Esophagus (tissue), 2 donors: ENCODE measurements around the gene ZNF425. TPM values are rescaled to one million over a fixed set of nuclear protein-coding genes. Genes with fewer than 3 reads are reported as not detected.

ENCODE experiments used
- H3K27ac ChIP-seq, 2 donors: one replicate each; pipeline ENCODE4 v1.5.1; 2013; ENCODE audit warnings: low read depth in 2 of 2, mild to moderate bottlenecking in 2 of 2, inconsistent platforms in 1 of 2, low read length in 1 of 2, moderate library complexity in 1 of 2
- H3K27me3 ChIP-seq, 2 donors: one replicate each; pipeline ENCODE4 v1.6.1; 2013; ENCODE audit warnings: low read length in 2 of 2, control low read depth in 1 of 2, mild to moderate bottlenecking in 1 of 2; ENCODE audit not compliant: insufficient read depth in 2 of 2, control insufficient read depth in 1 of 2
- H3K36me3 ChIP-seq, 2 donors: one replicate each; pipeline ENCODE4 v1.6.1; 2013; ENCODE audit warnings: low read length in 1 of 2; ENCODE audit not compliant: control insufficient read depth in 2 of 2, insufficient read depth in 2 of 2
- H3K4me1 ChIP-seq, 2 donors: one replicate each; pipeline ENCODE4 v1.6.1; 2013; ENCODE audit warnings: low read length in 1 of 2; ENCODE audit not compliant: control insufficient read depth in 2 of 2, insufficient read depth in 2 of 2
- H3K4me3 ChIP-seq, 2 donors: one replicate each; pipeline ENCODE4 v1.5.1; 2013; ENCODE audit warnings: low read length in 2 of 2, mild to moderate bottlenecking in 2 of 2, low read depth in 1 of 2, moderate library complexity in 1 of 2
- H3K9me3 ChIP-seq, 2 donors: one replicate each; pipeline ENCODE4 v1.6.1; 2013; ENCODE audit warnings: mild to moderate bottlenecking in 2 of 2, low read depth in 1 of 2, low read length in 1 of 2, moderate library complexity in 1 of 2; ENCODE audit not compliant: control insufficient read depth in 2 of 2, insufficient read depth in 1 of 2
- WGBS, 2 donors: extraction: QIAGEN DNeasy Blood & Tissue Kit; methylation state at CpG; one replicate each; pipeline ENCODE4 v1.1.7; 2013; 5-methylcytosine and 5-hydroxymethylcytosine counted together
- polyA plus RNA-seq, 2 donors: library from polyadenylated mRNA; stranded (reverse); fragments of 200-250 nt; gene quantifications; one replicate each; pipeline ENCODE4 v1.2.3, GENCODE V29; 2013
- donor health status: healthy with polysubstance abuse.
- donor health status: Bipolar disorder and iron deficiency.

The ZNF425 gene
- polyA plus RNA-seq, 2 donors = 1.5 to 1.9 TPM

DNA sequence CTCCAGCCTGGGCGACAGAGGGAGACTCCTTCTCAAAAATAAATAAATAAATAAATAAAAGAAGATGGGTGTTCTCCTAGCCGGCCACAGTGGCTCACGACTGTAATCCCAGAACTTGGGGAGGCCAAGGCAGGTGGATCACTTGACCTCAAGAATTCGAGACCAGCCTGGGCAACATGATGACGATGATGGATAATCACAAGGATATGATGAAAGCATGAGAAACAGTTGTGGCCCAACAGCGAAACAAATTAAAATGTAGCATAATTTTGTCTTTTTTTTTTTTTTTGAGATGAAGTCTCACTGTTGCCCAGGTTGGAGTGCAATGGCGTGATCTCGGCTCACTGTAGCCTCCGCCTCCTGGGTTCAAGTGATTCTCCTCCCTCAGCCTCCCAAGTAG lies 48.5 kb downstream of the ZNF425 start:
- Histone ChIP-seq H3K36me3 (peaks cover 2 to 5% of the 10 kb centered on the region in 2 donors), H3K4me3 (no peak overlapping the region), H3K4me1 (peaks cover 0 to 2% of the 10 kb centered on the region in 2 donors), H3K27me3 (no peaks in the 10 kb centered on the region), H3K27ac (no peak overlapping the region), H3K9me3 (no peaks in the 10 kb centered on the region)
- WGBS, 2 donors = 87 to 89% methylated on average over 9 of the region's 9 CpGs

DNA sequence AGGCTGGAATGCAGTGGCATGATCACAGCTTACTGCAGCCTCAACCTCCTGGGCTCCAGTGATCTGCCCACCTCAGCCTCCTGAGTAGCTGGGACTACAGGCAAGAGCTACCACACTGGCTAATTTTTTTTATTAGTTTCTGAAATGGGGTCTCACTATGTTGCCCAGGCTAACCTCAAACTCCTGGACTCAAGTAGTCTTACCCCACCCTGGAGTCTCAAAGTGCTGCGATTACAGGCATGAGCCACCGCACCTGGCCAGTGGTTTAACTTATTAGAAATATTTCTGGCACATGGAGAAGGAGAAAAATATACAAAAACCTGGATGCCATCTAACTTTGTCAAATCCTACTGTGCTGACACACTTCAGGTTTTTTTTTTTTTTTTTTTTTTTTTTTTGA lies 50.8 kb downstream of the ZNF425 start:
- Histone ChIP-seq H3K4me3 (no peak overlapping the region), H3K27me3 (no peaks in the 10 kb centered on the region), H3K27ac (peak overlapping the region in 1 of 2 donors; percentile 58), H3K9me3 (no peaks in the 10 kb centered on the region), H3K4me1 (peaks cover 0 to 4% of the 10 kb centered on the region in 2 donors), H3K36me3 (peaks cover 12 to 23% of the 10 kb centered on the region in 2 donors)
- WGBS, 2 donors = 83 to 100% methylated on average over 2 of the region's 2 CpGs

DNA sequence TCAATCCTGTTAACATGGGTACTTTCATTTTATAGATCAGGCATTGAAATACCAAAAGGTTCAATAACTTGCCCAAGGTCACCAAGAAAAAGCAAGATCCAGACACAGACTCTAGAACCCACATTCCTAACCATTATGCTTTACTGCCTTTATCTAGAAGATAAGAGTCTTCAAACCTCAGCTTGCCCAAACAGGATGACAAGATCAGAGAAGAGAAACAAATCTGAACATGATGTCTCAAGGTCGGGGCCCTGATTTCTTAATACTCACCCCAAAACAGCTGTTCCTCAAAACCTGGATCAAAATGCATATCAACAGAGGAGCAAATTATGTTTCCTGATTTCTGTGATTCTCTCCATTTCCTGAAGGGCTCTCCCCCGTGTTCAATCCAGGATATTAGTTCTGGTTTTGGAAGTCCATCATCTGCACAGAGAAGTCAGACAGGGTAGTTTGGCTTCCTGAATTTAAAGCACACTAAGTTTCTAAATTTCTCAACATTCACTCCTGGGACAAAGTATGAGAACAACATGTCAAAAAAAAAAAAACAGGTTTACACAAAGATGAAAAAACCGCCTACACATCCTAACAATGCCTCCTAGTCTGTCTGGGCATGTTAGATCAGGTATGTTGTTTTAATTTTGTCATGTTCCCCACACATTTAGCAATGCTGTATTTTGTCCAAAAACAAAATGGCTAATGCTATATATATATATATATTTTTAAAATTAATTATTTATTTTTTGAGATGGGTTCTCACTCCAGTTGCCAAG lies 51.8 kb downstream of the ZNF425 start:
- 49 to 63% methylated on average over 3 of the region's 3 CpGs for WGBS, 2 donors

DNA sequence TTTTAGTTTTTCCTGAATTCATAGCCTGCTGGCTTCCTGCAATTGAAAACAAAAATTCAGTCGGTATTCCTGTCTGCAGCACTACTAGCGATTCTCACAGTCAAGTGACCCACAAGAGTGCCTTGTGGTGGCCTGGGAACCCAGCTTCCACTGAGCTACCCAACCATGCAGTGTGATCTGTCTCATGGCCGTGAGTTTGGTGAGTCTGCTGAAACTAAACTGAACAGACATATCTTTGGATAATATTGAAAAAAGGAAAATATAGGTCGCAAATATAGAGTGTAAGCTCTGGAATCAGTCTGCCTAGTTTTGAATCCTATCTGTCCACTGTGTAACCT lies 53.7 kb downstream of the ZNF425 start:
- WGBS, 2 donors = 91 to 92% methylated on average over 4 of the region's 4 CpGs
- Histone ChIP-seq H3K27ac (no peak overlapping the region), H3K36me3 (peaks cover 10 to 28% of the 10 kb centered on the region in 2 donors), H3K27me3 (no peaks in the 10 kb centered on the region), H3K9me3 (no peaks in the 10 kb centered on the region), H3K4me3 (no peak overlapping the region), H3K4me1 (peaks cover 0 to 4% of the 10 kb centered on the region in 2 donors)

More for the DNA sequence above, 51.8 kb downstream of the ZNF425 start:
- no peaks in the 10 kb centered on the region for H3K9me3 ChIP-seq
- H3K4me3 ChIP-seq = no peak overlapping the region
- peak overlapping the region; percentile 44 to 64 for H3K27ac ChIP-seq
- H3K4me1 ChIP-seq = peaks cover 0 to 4% of the 10 kb centered on the region in 2 donors
- peaks cover 10 to 28% of the 10 kb centered on the region in 2 donors for H3K36me3 ChIP-seq
- no peaks in the 10 kb centered on the region for H3K27me3 ChIP-seq

DNA sequence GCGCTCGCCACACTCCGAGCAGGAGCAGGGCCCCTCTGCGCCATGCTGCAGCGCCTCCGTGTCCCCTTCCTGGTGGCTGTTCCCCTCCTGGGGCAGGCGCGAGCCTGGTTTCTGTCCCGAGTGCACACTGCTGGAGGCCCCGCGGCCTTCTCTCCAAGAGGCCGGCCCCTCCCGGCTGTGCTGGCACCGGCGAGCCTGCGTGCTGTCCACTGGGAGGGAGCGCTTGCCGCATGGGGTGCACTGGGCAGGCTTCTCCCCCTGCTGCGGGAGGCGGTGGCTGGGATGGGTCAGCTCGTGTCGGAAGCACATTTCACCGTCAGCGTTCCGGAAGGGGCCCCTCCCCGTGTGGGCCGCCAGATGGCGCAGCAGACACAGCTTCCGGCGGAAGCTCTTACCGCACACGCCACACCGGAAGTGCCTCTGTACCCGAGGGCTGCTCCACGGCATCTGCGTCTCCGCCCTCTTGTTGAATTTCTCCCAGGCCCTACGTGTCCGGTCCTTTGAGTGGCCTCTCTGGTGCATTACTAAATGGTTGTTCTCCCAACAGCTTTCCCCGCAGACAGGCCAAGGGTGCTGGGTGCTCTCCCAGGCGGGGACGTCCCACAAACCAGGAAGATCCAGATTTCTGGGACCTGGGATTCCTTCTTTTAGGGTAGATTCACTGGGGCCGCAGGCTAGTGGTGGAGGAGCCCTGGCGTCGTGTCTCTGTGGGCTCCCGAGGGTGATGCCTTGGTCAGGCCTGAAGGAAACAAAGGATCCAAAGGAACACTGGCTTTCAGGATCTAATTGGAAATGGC lies 54.3 kb downstream of the ZNF425 start:
- WGBS, 2 donors = 77 to 82% methylated on average over 41 to 46 of the region's 46 CpGs
- Histone ChIP-seq H3K4me1 (peaks cover 0 to 4% of the 10 kb centered on the region in 2 donors), H3K27ac (no peak overlapping the region), H3K27me3 (no peaks in the 10 kb centered on the region), H3K36me3 (peaks cover 10 to 28% of the 10 kb centered on the region in 2 donors), H3K4me3 (no peak overlapping the region), H3K9me3 (no peaks in the 10 kb centered on the region)

DNA sequence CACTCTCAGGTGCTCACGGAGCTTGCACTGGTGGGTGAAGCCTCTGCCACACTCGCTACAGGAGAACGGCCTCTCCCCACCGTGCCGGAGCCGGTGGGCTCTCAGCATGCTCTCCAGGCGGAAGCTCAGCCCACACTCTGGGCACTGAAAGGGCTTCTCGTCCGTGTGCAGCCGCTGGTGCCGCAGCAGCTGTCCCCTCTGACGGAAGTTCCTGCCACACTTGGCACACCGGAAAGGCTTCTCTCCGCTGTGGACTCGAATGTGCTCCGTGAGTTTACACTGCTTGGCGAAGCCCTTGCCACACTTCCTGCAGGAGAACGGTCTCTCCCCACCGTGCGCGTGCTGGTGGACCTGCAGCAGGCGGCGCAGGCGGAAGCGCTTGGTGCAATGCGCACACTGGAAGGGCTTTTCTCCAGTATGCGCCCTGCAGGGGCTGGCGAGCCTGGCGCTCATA lies 54.9 kb downstream of the ZNF425 start:
- Histone ChIP-seq H3K4me1 (peaks cover 0 to 4% of the 10 kb centered on the region in 2 donors), H3K27me3 (no peaks in the 10 kb centered on the region), H3K36me3 (peaks cover 10 to 28% of the 10 kb centered on the region in 2 donors), H3K4me3 (no peak overlapping the region), H3K27ac (no peak overlapping the region), H3K9me3 (no peaks in the 10 kb centered on the region)
- whole genome bisulfite sequencing, 2 donors = 95 to 97% methylated on average over 29 of the region's 29 CpGs

DNA sequence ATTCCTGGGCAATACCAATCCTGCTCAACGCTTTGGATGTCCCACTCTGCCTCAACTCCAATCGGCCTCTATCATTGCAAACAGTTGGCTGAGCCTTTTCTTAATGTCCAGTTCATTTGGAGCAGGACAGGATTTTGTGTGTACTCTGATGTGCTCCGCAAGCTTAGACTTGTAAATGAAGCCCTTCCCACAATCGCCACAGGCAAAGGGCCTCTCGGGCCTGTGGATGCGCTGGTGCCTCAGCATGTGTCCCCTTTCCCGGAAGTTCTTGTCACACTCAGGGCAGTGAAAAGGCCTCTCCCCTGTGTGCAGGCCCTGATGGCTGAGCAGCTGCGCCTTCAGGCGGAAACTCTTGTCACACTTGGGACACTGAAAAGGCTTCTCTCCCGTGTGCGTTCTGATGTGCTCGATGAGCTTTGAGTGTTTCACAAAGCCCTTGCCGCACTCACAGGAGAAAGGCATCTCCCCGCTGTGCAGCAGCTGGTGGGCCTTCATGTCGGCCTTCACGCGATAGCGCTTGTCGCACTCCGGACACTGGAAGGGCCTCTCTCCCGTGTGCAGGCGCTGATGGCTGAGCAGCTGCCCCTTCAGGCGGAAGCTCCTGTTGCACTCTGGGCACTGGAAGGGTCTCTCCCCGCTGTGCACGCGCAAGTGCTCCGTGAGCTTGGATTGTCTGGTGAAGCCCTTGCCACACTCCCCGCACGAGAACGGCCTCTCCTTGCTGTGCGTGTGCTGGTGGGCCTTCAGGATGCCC lies 55.6 kb downstream of the ZNF425 start:
- WGBS, 2 donors = 91 to 92% methylated on average over 31 of the region's 31 CpGs
- H3K27ac ChIP-seq = no peak overlapping the region
- no peak overlapping the region for H3K4me3 ChIP-seq
- peaks cover 0 to 4% of the 10 kb centered on the region in 2 donors for H3K4me1 ChIP-seq
- peaks cover 10 to 28% of the 10 kb centered on the region in 2 donors for H3K36me3 ChIP-seq
- H3K27me3 ChIP-seq = no peaks in the 10 kb centered on the region
- H3K9me3 ChIP-seq = no peaks in the 10 kb centered on the region

DNA sequence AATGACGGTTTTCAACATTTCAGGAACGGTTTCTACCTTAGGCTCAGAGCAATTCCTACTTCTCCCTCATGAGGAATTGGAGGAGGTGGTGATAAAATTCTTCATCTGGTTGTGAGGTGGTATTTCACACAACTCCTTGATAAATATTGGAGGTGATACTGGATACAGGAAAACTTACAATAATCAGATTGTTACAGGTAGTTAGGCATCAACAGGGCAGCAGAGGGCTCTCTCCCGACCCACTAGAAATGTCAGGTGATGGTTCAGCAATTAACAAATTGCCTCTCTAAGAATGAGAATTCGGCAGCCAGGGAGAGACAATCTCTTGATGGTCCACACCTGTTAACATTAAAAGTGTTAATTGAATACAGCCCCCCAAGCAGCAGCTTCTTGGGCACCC lies 58.3 kb downstream of the ZNF425 start:
- H3K36me3 ChIP-seq = peaks cover 10 to 25% of the 10 kb centered on the region in 2 donors
- peaks cover 0 to 5% of the 10 kb centered on the region in 2 donors for H3K4me1 ChIP-seq
- H3K27ac ChIP-seq = no peak overlapping the region
- H3K9me3 ChIP-seq = no peaks in the 10 kb centered on the region
- no peaks in the 10 kb centered on the region for H3K27me3 ChIP-seq
- WGBS, 2 donors = 58 to 64% methylated on average over 4 of the region's 4 CpGs
- H3K4me3 ChIP-seq = no peak overlapping the region

DNA sequence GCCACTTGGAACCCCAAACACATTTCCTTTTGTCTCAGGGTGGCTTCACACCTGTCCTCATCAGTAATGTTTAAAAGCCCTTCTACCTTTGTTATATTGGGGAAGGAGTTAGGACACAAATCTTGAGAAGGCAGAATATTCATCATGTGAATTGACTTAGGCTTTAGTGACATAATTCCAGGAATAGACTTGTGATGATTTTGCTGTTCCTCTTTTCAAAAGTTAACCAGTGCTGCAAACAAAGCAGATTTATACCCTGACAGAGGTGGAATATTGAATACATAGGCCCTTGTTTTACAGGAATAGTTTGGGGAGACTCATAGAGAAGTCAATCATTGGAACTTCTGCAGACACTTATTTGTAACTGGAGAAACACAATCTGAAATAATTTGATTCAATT lies 62.6 kb downstream of the ZNF425 start:
- H3K9me3 ChIP-seq = no peaks in the 10 kb centered on the region
- H3K4me3 ChIP-seq = no peak overlapping the region
- H3K36me3 ChIP-seq = no peaks in the 10 kb centered on the region
- no peaks in the 10 kb centered on the region for H3K27me3 ChIP-seq
- no peak overlapping the region for H3K27ac ChIP-seq
- peaks cover 0 to 3% of the 10 kb centered on the region in 2 donors for H3K4me1 ChIP-seq
